HG03097 (cell line): Measurements from ENCODE around the gene ARFGEF3.
"Not testable (repeated sequence)": the region's sequence is repeated elsewhere in the genome, so short reads cannot be mapped to it uniquely, and the experiment has no call there.

ENCODE experiments used
- ATAC-seq: cut with Tn5 transposase; IDR thresholded peaks from one replicate; pipeline ENCODE4 v1.9.1; 2021; ENCODE audit not compliant: unreplicated experiment, low FRiP score

ARFGEF3 gene

DNA sequence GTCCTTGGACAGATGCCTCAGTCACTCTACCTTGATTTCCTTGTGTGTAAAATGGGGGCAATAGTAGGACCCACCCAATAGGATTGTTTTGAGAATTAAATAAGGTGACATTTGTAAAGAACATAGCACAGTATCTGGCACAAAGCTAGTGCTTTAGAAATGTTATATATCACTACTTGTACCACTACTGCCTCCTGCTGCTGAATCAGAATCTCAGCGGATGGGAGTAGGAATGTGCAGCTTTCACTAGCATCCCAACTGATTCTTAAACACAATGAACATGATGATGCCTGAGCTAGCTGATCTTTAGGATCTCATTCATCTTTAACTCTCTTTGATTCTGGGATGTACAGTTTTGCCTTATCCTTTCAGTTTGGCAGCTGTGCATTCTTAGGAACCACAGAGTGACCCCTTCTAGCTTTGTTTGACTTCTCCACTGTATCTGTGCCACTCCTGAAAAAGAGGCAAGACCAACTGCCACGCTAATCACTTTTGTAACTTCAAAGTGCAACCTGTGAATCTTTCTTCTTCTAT lies 49.4 kb downstream of the ARFGEF3 start:
- ATAC-seq: no peak

DNA sequence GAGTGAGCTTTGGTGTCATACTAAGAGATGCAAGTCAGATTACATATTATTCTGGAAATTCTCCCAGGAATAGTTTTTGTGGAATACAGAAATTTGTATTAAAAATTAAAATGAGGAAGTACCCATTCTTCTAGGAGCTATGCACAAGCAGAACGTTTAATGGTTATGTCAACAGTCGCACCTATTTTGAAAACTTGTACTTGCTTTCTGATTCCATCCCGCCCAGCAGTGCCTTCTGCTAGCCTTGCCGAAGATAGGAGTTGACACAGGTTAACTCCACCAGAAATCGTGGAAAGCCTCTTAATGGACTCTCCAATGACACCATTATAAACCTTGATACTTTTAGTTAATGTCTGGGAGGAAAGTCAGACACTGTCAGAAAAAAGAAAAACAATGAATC lies 49.9 kb downstream of the ARFGEF3 start:
- no peak for ATAC-seq

DNA sequence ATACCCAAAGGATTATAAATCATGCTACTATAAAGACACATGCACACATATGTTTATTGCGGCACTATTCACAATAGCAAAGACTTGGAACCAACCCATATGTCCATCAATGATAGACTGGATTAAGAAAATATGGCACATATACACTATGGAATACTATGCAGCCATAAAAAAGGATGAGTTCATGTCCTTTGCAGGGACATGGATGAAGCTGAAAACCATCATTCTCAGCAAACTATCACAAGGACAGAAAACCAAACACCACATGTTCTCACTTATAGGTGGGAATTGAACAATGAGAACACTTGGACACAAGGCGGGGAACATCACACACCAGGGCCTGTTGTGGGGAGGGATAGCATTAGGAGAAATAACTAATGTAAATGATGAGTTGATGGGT lies 50.8 kb downstream of the ARFGEF3 start:
- ATAC-seq: not testable (repeated sequence)

DNA sequence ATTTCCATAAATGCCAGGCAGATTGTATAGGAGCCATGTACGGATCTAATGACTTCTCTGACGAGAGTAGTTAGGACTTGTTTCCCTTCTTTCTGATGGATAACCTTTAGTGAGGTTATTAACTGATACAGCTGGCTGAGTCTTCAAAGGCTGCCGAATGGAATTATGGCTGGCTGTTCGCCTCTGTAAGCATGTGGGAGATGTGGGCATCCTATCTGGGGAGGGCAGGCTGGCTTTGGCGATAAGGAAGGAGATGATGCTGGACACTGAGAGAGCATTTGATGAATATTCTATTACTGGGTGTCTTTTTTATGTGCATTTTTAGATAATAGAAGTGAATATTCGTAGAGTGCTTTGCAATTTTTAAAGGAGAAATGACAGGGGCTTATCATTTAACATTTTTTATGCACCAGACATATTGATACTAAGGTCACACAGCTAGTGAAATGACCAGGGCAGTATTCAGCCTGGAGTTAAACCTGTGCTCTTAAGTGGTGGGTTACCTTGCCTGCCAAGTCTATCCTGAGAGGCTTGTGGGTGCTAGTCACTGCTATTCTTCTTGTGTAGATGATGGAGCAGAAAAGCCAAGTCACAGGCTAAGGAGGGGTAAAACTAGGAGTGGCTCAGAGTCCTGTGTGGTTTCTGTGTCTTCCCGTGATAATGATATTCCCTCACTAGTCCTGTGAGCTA lies 53.5 kb downstream of the ARFGEF3 start:
- no peak for ATAC-seq

DNA sequence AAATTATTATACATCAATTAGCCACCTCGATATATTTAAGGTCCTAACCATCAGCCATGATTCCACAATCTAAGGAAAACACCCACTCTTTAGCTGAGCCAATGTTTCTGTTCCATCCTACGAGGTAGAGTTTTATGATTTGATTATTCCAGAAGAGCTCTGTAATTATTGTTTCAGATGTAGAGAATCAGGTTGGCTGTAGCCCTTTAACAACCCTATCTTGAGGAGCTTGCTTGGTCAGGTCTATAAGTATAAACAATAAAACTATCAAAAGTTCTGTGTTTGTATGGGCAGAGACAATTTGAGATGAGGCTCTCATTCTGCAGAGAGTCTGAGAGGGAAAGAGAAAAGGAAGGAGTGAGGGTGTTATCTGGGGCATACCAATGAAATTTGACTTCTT lies 56.7 kb downstream of the ARFGEF3 start, which contains the start of gene PBOV1:
PBOV1 (minus strand) TSS at position 43 of the 400 bp plus-strand sequence. CDS start 96 bp downstream, outside the sequence.
- no peak for ATAC-seq

DNA sequence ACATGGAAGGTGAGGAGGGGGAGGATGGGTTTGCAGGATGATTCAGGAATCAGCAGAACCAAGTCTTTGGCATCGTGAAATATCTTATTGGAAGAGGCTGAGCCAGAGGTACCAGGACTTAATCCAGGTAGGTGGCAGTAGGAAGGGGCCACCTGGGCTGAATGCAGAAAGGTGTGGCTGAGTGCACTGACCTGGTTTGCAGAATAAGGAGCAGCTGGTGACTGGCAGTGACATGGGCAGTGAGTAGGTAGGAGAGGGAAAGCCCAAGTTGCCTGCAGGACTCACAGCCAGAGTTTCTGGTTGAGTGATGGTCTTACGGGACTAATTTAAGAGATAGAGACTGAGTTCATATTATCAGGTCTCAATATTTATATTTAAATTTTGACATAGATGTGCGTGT lies 57.7 kb downstream of the ARFGEF3 start:
- no peak for ATAC-seq

DNA sequence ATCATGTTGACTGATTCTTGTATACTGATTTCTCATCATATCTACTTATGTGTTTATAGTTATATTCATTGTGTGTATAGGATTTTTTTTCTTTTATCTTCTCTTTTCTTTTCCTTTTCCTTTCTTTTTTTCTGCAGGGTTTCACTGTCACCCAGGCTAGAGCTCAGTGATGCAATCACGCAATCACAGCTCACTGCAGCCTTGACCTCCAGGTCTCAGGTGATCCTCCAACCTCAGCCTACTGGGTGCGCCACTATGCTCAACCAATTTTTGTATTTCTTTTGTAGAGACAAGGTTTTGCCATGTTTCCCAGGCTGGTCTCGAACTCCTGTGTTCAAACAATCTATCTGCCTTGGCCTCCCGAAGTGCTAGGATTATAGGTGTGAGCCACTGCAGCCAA lies 58.2 kb downstream of the ARFGEF3 start:
- no peak for ATAC-seq

DNA sequence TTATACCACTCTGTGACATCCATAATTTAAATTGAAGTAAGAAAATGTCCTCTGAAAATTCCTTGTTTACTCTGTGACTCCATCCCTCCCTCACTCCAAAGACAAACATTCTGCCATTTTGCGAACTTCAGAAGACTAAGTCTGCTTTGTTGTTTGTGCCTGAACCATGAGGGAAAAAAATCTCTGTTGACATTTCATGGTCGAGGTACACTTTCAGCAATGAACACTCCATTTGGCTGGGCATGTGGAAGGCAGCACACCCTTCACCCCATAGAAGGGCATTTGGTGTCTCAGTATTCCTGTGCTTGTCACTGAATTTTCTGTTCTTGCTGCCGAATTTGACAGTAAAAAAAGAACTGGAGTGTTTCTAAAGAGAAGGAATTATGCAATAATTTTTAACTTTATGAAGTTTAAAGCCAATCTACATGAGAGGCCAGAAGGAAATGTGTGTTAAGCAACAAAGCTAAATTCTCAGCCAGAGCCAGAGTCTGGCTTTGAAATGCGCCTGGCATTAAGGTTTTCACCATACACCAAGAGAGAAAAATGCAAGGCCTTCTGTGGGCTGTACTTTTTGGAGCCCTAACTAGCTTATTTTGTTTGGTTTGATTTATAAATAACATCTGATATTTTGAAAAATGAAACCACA lies 61.3 kb downstream of the ARFGEF3 start:
- no peak for ATAC-seq

DNA sequence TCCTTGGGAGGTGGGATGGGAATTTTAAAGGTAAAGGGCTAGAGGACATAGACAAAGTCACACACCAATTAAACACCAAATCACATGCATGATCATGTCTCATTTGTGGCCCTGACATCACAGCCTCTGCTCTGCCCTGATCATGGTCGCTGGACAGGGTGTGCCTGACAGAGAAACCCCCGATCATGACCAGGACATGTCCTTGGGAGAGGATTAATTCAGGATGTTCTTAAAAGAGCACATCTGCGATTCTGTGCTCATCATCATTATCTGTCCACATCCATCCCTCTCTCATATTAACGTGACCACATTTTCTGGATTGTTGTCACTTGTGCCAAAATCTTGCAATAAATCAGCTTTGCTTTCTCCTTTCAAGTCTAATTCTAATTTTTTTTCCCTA lies 64.2 kb downstream of the ARFGEF3 start:
- no peak for ATAC-seq

DNA sequence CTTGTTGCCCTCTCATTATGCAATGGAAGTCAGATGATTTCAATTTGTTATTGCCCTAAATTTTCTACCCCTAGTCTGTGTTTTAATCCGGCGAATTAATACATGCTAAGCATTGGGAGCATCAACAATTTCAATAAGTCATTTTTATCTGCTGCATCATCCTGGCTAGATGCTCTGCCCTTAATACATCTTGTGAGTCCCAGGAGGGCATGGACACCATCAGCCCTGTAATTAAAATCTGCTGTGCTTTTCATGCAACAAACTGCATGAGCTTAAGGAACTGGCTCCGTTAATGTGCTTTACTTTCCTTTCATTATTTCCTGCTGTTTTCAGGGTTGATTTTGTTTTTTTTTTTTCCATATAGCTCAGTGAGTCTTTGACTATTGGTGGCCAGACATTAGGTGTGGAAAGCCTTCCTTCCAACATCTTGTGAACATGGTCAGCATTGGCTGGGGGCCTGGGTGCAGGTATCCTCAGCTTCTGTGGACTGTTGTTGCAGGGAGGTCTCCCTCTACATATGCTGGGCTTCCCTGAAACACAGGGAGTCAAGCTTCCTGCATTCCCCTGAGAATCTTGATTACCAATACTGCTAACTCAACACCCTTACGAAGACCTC lies 65.1 kb downstream of the ARFGEF3 start:
- ATAC-seq: no peak

DNA sequence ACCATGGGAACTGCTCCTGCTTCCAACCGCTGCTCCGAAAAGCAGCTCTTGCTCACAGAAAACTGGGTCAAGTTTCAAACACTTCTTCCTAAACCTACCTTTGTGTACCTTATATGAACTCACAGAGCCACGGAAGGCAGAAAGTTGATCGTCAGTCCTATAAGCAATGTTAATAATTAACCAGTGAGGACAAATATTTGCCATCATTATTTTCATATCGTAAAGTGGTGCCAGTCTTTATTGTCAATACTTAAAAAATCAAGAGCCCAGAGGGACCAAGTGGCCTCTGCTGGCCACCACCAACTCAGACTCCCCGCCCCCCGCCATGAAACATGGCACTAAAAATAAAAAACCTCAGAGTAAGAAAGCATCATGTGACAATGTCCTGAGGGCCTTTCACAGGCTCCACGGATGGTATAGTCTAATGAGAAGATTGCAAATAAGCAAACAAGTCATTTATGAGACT lies 65.6 kb downstream of the ARFGEF3 start:
- ATAC-seq: no peak

DNA sequence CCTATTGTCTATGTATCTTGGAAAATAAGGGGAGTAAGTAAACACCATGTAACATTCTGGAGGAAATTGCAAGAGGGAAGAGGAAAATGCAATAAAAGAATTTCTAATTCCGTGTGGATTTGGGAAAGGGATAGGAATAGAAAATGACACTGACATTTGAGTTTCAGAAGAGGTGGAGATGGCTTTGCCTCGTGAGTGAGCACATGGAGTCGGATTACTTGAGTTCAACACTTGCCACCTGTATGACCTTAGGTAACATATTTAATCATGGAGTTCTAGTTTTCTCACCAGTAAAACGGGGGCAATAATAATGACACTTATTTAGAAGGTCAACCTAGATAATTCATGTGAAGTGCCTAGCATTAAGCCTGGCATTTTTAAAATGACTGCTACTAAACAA lies 67.3 kb downstream of the ARFGEF3 start:
- no peak for ATAC-seq

DNA sequence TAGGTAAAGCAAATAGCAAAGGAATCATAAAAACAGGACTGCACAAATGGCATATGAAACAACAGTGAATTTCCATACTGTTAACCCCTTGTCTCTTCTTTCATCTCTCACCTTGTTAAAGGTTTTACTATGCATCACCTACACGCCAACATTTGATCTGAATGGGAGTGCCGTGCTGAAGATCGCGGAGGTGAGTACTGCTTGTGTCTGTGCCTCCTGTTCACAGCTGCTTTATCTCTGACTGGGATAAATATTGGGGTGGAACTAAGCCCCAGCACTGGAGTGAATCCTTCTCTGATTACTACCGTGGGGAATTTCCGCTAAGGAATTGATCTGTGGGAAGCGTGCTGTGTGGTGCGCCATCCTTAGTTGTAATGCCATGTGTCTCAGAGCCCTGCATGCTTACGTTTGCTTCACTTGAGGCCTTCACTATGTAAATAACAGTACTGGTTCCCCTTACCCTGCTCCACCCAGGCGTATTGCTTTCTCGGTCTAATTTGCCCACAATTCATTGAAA lies 68.0 kb downstream of the ARFGEF3 start:
- no peak for ATAC-seq

DNA sequence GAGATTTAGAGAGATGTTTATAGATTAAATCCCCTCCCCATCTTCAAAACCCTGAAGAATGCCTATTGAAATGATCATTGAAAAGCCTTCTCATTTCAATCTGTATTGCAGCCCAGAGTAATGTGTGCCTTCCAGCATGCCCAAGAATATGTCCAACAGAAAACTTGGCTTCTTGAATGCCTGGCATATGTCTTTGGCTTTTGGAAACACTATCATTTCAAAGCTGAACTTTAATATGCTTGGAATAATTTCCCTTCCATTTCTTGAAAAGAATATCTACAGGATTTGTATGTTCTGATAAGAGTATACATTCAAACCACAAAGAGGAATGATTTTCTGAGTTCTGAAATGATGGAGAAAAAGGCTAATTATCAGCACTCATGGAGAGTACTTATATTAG lies 68.5 kb downstream of the ARFGEF3 start:
- ATAC-seq: no peak

DNA sequence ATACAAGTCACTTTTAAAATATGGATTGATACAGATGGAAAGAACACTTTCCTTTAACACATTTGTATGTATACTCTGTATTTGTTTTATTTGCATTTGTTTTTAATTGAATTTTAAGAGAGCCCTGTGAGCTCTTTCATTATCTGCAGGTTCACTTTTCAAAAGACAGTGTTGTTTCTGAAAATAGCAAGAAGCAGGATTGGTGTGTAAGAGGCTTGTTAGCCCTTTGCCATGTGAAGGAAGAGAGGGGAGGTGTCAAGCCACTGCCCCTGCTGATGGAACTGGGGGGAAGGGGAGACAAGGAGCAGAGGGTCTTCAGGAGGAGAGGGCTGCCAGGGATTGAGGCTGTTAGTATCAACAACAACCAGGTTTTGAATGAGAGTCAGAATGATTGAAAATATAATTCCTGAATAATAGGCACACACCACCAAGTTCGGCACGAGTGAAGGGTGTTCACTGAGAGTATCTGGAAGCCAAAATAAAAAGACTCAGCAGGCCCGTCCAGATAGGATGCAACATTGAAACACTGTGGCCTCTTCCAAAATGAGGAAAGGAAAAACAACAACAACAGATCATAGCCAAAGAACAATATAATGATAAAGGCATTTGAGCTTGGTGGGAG lies 69.1 kb downstream of the ARFGEF3 start:
- ATAC-seq: no peak

DNA sequence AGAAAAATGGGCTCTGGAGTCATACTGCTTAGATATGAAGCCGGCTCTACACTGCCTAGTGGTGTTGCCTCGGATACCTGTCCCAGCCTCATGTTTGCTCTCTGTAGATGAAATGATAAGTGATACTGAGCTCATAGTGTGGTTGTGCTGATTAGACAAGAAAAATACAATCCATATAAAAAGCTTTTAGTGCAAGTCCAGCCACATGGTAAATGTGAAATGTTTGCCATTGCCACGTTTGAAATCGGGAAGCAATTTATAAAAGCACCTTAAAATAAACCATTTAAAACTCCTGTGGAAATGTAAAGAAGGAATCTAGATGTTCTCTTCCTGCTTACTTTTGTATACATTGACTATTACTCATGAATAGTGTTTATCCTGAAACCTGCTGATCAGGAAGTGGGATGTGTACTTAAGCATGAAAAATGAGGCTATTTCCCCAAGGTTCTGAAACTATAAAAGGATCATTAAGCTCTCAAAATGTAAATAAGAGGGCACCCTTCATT lies 69.7 kb downstream of the ARFGEF3 start:
- ATAC-seq: no peak

DNA sequence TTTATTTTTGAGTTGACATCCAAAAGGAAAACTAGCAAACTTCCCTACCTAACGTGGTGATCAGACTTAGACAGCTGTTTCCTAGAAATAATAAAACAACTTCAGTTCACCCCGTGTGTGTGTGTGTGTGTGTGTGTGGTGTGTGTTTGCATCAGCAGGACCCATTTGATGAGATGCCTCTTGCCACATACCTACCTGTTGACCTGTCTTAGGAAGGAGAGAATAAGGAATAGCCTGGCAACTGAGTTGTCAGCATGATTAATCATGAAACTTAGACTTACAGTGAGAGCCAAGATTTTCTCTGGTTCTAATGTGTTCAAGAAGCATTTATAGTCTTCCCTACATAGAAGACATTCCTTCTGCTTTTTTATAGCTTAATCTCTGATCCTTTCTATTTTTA lies 72.6 kb downstream of the ARFGEF3 start:
- no peak for ATAC-seq

DNA sequence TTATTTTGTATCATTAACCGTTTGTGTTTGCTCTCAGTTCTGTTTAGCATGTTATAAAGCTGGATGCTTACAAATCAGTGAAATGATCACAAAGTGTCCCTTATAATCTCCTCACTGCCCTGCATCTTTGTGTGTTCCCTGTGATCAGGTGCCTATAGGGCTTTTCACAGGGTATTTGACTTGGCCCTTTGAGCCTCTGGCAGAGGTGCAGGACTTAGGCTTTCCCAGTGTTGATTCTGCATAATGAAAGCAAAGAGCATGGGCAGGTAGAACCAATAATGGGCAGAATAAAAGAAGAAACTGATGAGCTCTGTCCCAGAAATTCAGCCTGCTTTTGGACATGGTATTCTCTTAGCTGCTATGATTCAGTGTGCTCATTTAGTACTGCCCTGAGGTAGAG lies 73.5 kb downstream of the ARFGEF3 start:
- no peak for ATAC-seq

DNA sequence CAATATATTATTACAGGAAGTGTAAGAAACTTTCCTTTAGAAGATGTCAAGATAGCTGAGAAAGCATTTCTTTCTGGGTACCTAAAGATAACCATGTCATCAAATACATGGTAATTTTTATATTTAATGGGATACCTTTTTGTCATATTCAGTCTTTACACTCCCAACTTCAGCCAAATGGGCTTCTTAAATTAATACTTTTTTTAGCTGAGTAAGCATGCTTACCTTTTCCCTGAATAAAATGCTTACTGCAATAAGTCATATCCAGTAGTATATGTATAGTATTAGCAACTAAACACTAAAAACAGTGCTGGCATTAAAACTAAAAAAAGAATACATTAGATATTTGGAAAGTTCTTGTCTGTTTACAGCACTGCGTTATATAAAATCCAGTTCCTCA lies 74.0 kb downstream of the ARFGEF3 start:
- no peak for ATAC-seq

DNA sequence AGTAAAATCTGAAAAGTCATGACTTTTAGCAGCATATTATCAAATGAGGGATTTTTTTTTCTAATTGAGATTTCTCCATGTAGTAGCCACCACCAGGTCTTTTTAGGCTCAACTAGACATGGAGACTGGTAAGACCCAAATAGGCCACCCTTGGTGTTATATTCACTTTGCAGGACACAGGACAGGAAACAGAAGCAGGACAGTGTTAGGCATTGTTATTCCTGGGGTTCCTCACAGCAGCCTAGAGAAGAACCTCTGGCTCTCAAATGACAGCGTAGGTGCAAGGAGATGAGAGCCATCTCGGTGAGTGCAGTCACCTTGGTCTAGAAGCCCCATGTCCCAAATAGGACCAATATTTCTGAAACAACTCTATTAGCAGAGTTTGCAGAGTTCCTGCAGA lies 75.7 kb downstream of the ARFGEF3 start:
- ATAC-seq: no peak

DNA sequence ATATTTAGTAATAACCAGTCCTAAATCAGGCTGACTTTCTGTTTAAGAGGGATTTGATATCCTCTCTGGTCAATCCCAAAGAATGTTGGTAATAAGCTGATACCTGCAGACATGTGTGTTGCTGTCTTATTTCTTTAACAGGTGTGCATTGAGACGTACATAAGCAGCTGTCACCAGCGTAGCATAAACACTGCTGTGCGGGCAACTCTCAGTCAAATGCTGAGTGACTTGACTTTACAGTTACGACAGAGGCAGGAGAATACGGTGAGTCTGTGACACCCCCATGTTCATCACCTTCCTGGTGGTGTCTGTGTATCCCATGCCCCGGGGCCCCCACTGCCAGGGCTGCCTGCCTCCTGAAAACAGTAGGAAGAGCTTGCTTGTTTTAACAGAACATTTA lies 76.6 kb downstream of the ARFGEF3 start:
- ATAC-seq: no peak
